Left lung (tissue), 10 donors: ENCODE results near the gene ELMO2. TPM values are rescaled to one million over a fixed set of nuclear protein-coding genes. Genes with fewer than 3 reads are reported as not detected.

Experiments used
- ATAC-seq: fragments of 200-7000 bp; cut with Tn5 transposase; one replicate; pipeline ENCODE4 v1.9.1; 2020; ENCODE audit warnings: moderate library complexity
- DNase-seq, 4 donors: peaks; one replicate each; pipeline ENCODE4 v3.0.0-alpha.2; 2013 to 2020
- H3K27ac ChIP-seq, 2 donors: fragments of 200-600 bp; sonication (generic) in 1 of 2; one replicate each; pipeline versions ENCODE4 v1.5.0 to v1.8.0; 2020 to 2021
- H3K27me3 ChIP-seq, 2 donors: fragments of 200-600 bp; sonication (generic) in 1 of 2; one replicate each; pipeline versions ENCODE4 v1.5.0 to v1.8.0; 2020 to 2021
- H3K36me3 ChIP-seq, 2 donors: fragments of 200-600 bp; sonication (generic) in 1 of 2; one replicate each; pipeline versions ENCODE4 v1.5.0 to v1.8.0; 2020 to 2021
- H3K4me1 ChIP-seq, 2 donors: fragments of 200-600 bp; one replicate each; pipeline ENCODE4 v1.8.0; 2021
- H3K4me3 ChIP-seq, 2 donors: fragments of 200-600 bp; sonication (generic) in 1 of 2; one replicate each; pipeline versions ENCODE4 v1.5.0 to v1.8.0; 2020 to 2021; ENCODE audit warnings: mild to moderate bottlenecking in 1 of 2
- H3K9me3 ChIP-seq, 2 donors: fragments of 200-600 bp; sonication (generic) in 1 of 2; one replicate each; pipeline versions ENCODE4 v1.5.0 to v1.8.0; 2020 to 2021
- CTCF ChIP-seq, 2 donors: fragments of 200-600 bp; sonication (generic) in 1 of 2; IDR thresholded peaks; one replicate each; pipeline versions ENCODE4 v1.5.0 to v1.8.0; 2021; ENCODE audit warnings: antibody characterized with exemption in 2 of 2
- intact Hi-C, 2 donors: fragments of 100-400 bp; cut with DNase I; formaldehyde crosslinking; loops; one replicate each; pipeline versions ENCODE4 v1.11.2 to v1.14.2; 2022
- polyA plus RNA-seq, 6 donors: library from polyadenylated mRNA; unstranded; fragments of 120-200 nt; gene quantifications; one replicate each; pipeline ENCODE4 v1.2.1, GENCODE V29; 2013; ENCODE audit not compliant: insufficient read length in 6 of 6
- total RNA-seq, 2 donors: library from RNA; stranded (reverse); fragmentation: NEBNext Ultra II Directional; extraction: Animal tissue kit (Norgen Biotek cat#: 25700); gene quantifications; one replicate each; pipeline ENCODE4 v1.2.1, GENCODE V29; 2021
- donor health status: DM: no; HTN: yes; CAD: no.
- donor health status: DM: no; HTN: no; CAD: no.

Gene ELMO2
- total and polyA plus RNA-seq, 8 donors, result 56.2 to 79.1 (median 60.5) TPM

- no peak for TF ChIP-seq CTCF (IDR thresholded peaks at IDR 0.05)
- Histone ChIP-seq H3K27me3 (peaks cover 38 to 60% of the 10 kb centered on the region in 2 donors), H3K4me3 (no peak overlapping the region), H3K4me1 (peaks cover 0 to 10% of the 10 kb centered on the region in 2 donors), H3K27ac (no peak overlapping the region), H3K9me3 (no peaks in the 10 kb centered on the region), H3K36me3 (peaks cover 0 to 21% of the 10 kb centered on the region in 2 donors)
- ATAC-seq, result no peak
- intact Hi-C loops, result no loop called here
- no peak for DNase-seq
These were observed 63.7 kb downstream of the ELMO2 start for GRCh38 chr20:46342451-46343347.

GRCh38 chr20:46342010-46342378 lies 64.4 kb downstream of the ELMO2 start:
- Histone ChIP-seq H3K4me1 (peaks cover 0 to 10% of the 10 kb centered on the region in 2 donors), H3K4me3 (no peak overlapping the region)

GRCh38 chr20:46341074-46342009 lies 65.1 kb downstream of the ELMO2 start:
- peaks cover 0 to 10% of the 10 kb centered on the region in 2 donors for H3K4me1 ChIP-seq
- H3K9me3 ChIP-seq, result no peaks in the 10 kb centered on the region
- TF ChIP-seq CTCF (IDR thresholded peaks at IDR 0.05), result no peak
- no peak overlapping the region for H3K27ac ChIP-seq
- DNase-seq (no peak), ATAC-seq (no peak)
- H3K27me3 ChIP-seq, result peaks cover 44 to 73% of the 10 kb centered on the region in 2 donors
- no peak overlapping the region for H3K4me3 ChIP-seq
- intact Hi-C loops, result no loop called here
- H3K36me3 ChIP-seq, result peaks cover 0 to 9% of the 10 kb centered on the region in 2 donors

More at GRCh38 chr20:46342010-46342378, 64.4 kb downstream of the ELMO2 start:
- no peak for DNase-seq
- H3K9me3 ChIP-seq, result no peaks in the 10 kb centered on the region
- peaks cover 44 to 67% of the 10 kb centered on the region in 2 donors for H3K27me3 ChIP-seq
- TF ChIP-seq CTCF (IDR thresholded peaks at IDR 0.05), result no peak
- ATAC-seq, result no peak
- H3K36me3 ChIP-seq, result peaks cover 0 to 14% of the 10 kb centered on the region in 2 donors
- H3K27ac ChIP-seq, result no peak overlapping the region
- intact Hi-C loops, result no loop called here

GRCh38 chr20:46339037-46339436 lies 67.4 kb downstream of the ELMO2 start:
- H3K27ac ChIP-seq, result no peak overlapping the region
- H3K9me3 ChIP-seq, result no peaks in the 10 kb centered on the region
- no peaks in the 10 kb centered on the region for H3K36me3 ChIP-seq
- no peak overlapping the region for H3K4me3 ChIP-seq
- peaks cover 0 to 10% of the 10 kb centered on the region in 2 donors for H3K4me1 ChIP-seq
- H3K27me3 ChIP-seq, result peaks cover 50 to 97% of the 10 kb centered on the region in 2 donors
- intact Hi-C loops, result no loop called here
- no peak for TF ChIP-seq CTCF (IDR thresholded peaks at IDR 0.05)
- ATAC-seq (no peak), DNase-seq (no peak)
